H1 (cell line): ENCODE data around the gene THADA. TPM values are rescaled to one million over a fixed set of nuclear protein-coding genes. Genes with fewer than 3 reads are reported as not detected.

Source experiments
- CTCF ChIA-PET: fragments of 300-600 bp; sonication (Branson Sonifier 250); formaldehyde crosslinking; loops from one replicate; lab custom pipeline; 2021; ENCODE audit not compliant: partially characterized antibody; lab: Charles Lee
- POLR2A ChIA-PET: fragments of 300-600 bp; sonication (Branson Sonifier 250); formaldehyde crosslinking; loops from one replicate; lab custom pipeline; 2021; ENCODE audit warnings: inconsistent platforms; ENCODE audit not compliant: partially characterized antibody; lab: Charles Lee
- DNase-seq, 2 experiments: peaks; one replicate each; pipeline versions ENCODE4 v3.0.0 to v3.0.0-alpha.2; 2010 to 2022; ENCODE audit warnings: low spot score in 2 of 2, low read depth in 1 of 2, mixed read lengths in 1 of 2
- FAIRE-seq: peaks from 2 replicates; lab custom pipeline; 2011; peaks lifted over from hg19 to GRCh38; lab: Jason Lieb, UNC
- H2AFZ ChIP-seq: 2 replicates; pipeline ENCODE4 v1.8.1; 2012; ENCODE audit warnings: low read length, inconsistent platforms
- H2AK5ac ChIP-seq: 2 replicates; pipeline ENCODE4 v1.6.1; 2013; ENCODE audit warnings: low read depth, low read length
- H2BK120ac ChIP-seq: replicated peaks from 2 replicates; pipeline ENCODE3; 2013; ENCODE audit warnings: low read depth, low read length, inconsistent platforms
- H2BK12ac ChIP-seq: 2 replicates; pipeline ENCODE4 v1.6.1; 2013; ENCODE audit warnings: low read depth, low read length
- H2BK15ac ChIP-seq: 2 replicates; pipeline ENCODE4 v1.6.1; 2013; ENCODE audit warnings: low read length
- H2BK20ac ChIP-seq: 2 replicates; pipeline ENCODE4 v1.6.1; 2013; ENCODE audit warnings: low read length
- H2BK5ac ChIP-seq: 2 replicates; pipeline ENCODE4 v1.6.1; 2013; ENCODE audit warnings: low read depth, low read length
- H3K14ac ChIP-seq: 2 replicates; pipeline ENCODE4 v1.6.1; 2013; ENCODE audit warnings: inconsistent platforms; ENCODE audit not compliant: insufficient read length
- H3K18ac ChIP-seq: 2 replicates; pipeline ENCODE4 v1.6.1; 2013; ENCODE audit warnings: low read length; ENCODE audit errors: extremely low read depth
- H3K23ac ChIP-seq: 2 replicates; pipeline ENCODE4 v1.6.1; 2013; ENCODE audit warnings: inconsistent platforms; ENCODE audit not compliant: insufficient read length
- H3K23me2 ChIP-seq: 2 replicates; pipeline ENCODE4 v1.6.1; 2013; ENCODE audit warnings: low read depth, low read length
- H3K27ac ChIP-seq: 2 replicates; pipeline ENCODE4 v1.6.1; 2011; ENCODE audit warnings: low read depth, low read length, inconsistent platforms
- H3K27me3 ChIP-seq, 4 experiments: replicated peaks in 1 of 4; 1 replicate in 1 of 4; 2 replicates in 3 of 4; pipeline versions ENCODE4 v1.6.1 to v1.8.1; 2011 to 2013; ENCODE audit warnings: low read length in 3 of 4, mild to moderate bottlenecking in 3 of 4, inconsistent platforms in 2 of 4, mixed read lengths in 2 of 4, moderate library complexity in 1 of 4; ENCODE audit not compliant: control insufficient read depth in 3 of 4, insufficient read depth in 3 of 4; ENCODE audit errors: extremely low read depth in 1 of 4
- H3K36me3 ChIP-seq, 4 experiments: 2 replicates each; pipeline versions ENCODE4 v1.6.1 to v1.8.1; 2011 to 2013; ENCODE audit warnings: mild to moderate bottlenecking in 4 of 4, low read length in 3 of 4, moderate library complexity in 2 of 4, control low read depth in 1 of 4, inconsistent platforms in 1 of 4; ENCODE audit not compliant: insufficient read depth in 4 of 4, control insufficient read depth in 2 of 4
- H3K4ac ChIP-seq: replicated peaks from 2 replicates; pipeline ENCODE3; 2013; ENCODE audit warnings: low read length, low read depth, mixed read lengths, inconsistent platforms; ENCODE audit not compliant: insufficient read length
- H3K4me1 ChIP-seq, 4 experiments: replicated peaks in 1 of 4; 1 replicate in 1 of 4; 2 replicates in 3 of 4; pipeline versions ENCODE4 v1.6.1 to v1.8.1; 2011 to 2013; ENCODE audit warnings: low read length in 3 of 4, inconsistent platforms in 2 of 4, mixed read lengths in 1 of 4; ENCODE audit not compliant: insufficient read depth in 4 of 4, control insufficient read depth in 3 of 4
- H3K4me2 ChIP-seq, 2 experiments: 2 replicates each; pipeline versions ENCODE4 v1.6.1 to v1.8.1; 2011 to 2013; ENCODE audit warnings: low read depth in 2 of 2, low read length in 2 of 2, control low read depth in 1 of 2, inconsistent platforms in 1 of 2, mild to moderate bottlenecking in 1 of 2; ENCODE audit not compliant: insufficient read depth in 1 of 2
- H3K4me3 ChIP-seq, 4 experiments: fragments of 200-600, 300-600 bp in 1 of 4; sonication (generic), shearing (Covaris generic), sonication (Bioruptor Twin) in 1 of 4; 2 replicates each; pipeline versions ENCODE4 v1.5.1 to v1.8.1; 2011 to 2016; ENCODE audit warnings: low read length in 4 of 4, low read depth in 3 of 4, control low read depth in 2 of 4, inconsistent platforms in 2 of 4, mild to moderate bottlenecking in 2 of 4, mixed read lengths in 1 of 4, moderate library complexity in 1 of 4; ENCODE audit not compliant: insufficient read depth in 2 of 4; ENCODE audit errors: extremely low read depth in 1 of 4
- H3K56ac ChIP-seq: replicated peaks from 2 replicates; pipeline ENCODE3; 2013; ENCODE audit warnings: low read depth, mild to moderate bottlenecking, mixed read lengths, low read length, inconsistent platforms; ENCODE audit not compliant: insufficient read length
- H3K79me1 ChIP-seq: 2 replicates; pipeline ENCODE4 v1.6.1; 2013; ENCODE audit warnings: low read depth, low read length, control low read depth
- H3K79me2 ChIP-seq, 2 experiments: 2 replicates each; pipeline versions ENCODE4 v1.6.1 to v1.8.1; 2012 to 2013; ENCODE audit warnings: low read length in 2 of 2, mild to moderate bottlenecking in 2 of 2, inconsistent platforms in 1 of 2; ENCODE audit not compliant: insufficient read depth in 2 of 2, control insufficient read depth in 1 of 2
- H3K9ac ChIP-seq, 4 experiments: replicated peaks in 1 of 4; 1 replicate in 1 of 4; 2 replicates in 3 of 4; pipeline versions ENCODE4 v1.6.1 to v1.8.1; 2011 to 2013; ENCODE audit warnings: low read depth in 3 of 4, low read length in 3 of 4, control low read depth in 2 of 4, mild to moderate bottlenecking in 2 of 4, moderate library complexity in 2 of 4, inconsistent platforms in 1 of 4; ENCODE audit errors: extremely low read depth in 1 of 4
- H3K9me3 ChIP-seq, 2 experiments: 2 replicates each; pipeline versions ENCODE4 v1.6.1 to v1.8.1; 2012 to 2013; ENCODE audit warnings: mild to moderate bottlenecking in 2 of 2, moderate library complexity in 2 of 2, control low read depth in 1 of 2, inconsistent platforms in 1 of 2, low read depth in 1 of 2, low read length in 1 of 2, mixed read lengths in 1 of 2; ENCODE audit not compliant: insufficient read depth in 2 of 2
- H4K20me1 ChIP-seq, 2 experiments: replicated peaks in 1 of 2; 2 replicates each; pipeline versions ENCODE3 to v1.8.1; 2011 to 2013; ENCODE audit warnings: inconsistent platforms in 2 of 2, low read length in 2 of 2, mild to moderate bottlenecking in 1 of 2; ENCODE audit not compliant: insufficient read depth in 2 of 2, control insufficient read depth in 1 of 2
- H4K5ac ChIP-seq: 2 replicates; pipeline ENCODE4 v1.6.1; 2013; ENCODE audit warnings: low read length, low read depth, mixed read lengths, inconsistent platforms; ENCODE audit not compliant: insufficient read length
- H4K8ac ChIP-seq: 2 replicates; pipeline ENCODE4 v1.8.0; 2013; ENCODE audit warnings: mild to moderate bottlenecking, moderate library complexity, low read length, inconsistent platforms; ENCODE audit not compliant: insufficient read depth; ENCODE audit errors: extremely low read depth
- H4K91ac ChIP-seq: replicated peaks from 2 replicates; pipeline ENCODE3; 2013; ENCODE audit warnings: low read length, mixed read lengths, inconsistent platforms; ENCODE audit not compliant: insufficient read length
- ASH2L ChIP-seq: fragments of 200-600, 300-600 bp; sonication (generic); IDR thresholded peaks from one replicate; pipeline ENCODE4 v1.7.1; 2017; ENCODE audit warnings: low read length
- ATF2 ChIP-seq: IDR thresholded peaks from 2 replicates; pipeline ENCODE4 v1.6.1; 2012; ENCODE audit warnings: low read length, inconsistent platforms
- WGBS, 2 experiments: shearing (Covaris generic) in 1 of 2; methylation state at CpG; one replicate each; pipeline versions ENCODE4 v1.1.6 to v1.1.7; 2013 to 2015; ENCODE audit warnings: low lambda C conversion rate in 2 of 2, mixed read lengths in 2 of 2, inconsistent platforms in 1 of 2, low coverage in 1 of 2, missing lambda C conversion rate in 1 of 2; ENCODE audit not compliant: insufficient replicate concordance in 2 of 2, insufficient coverage in 1 of 2, insufficient read length in 1 of 2; ENCODE audit errors: extremely low coverage in 1 of 2, missing lambda C conversion rate in 1 of 2; 5-methylcytosine and 5-hydroxymethylcytosine counted together
- polyA plus RNA-seq, 7 experiments: library from polyadenylated mRNA; depleted of rRNA in 3 of 7; stranded (reverse) in 5 of 7; unstranded in 2 of 7; fragments of >200 nt in 5 of 7; fragments of 200-250 nt in 2 of 7; gene quantifications; 1 replicate in 5 of 7; 2 replicates in 1 of 7; 4 replicates in 1 of 7; pipeline versions ENCODE4 v1.2.1 to v1.2.3, GENCODE V29; 2011 to 2013; ENCODE audit warnings: missing spikeins in 2 of 7, mixed read lengths in 2 of 7
- total RNA-seq: library from RNA; stranded (reverse); fragmentation: NEBNext Ultra II Directional; extraction: Animal tissue kit (Norgen Biotek cat#: 25700); gene quantifications from 2 replicates; pipeline ENCODE4 v1.2.1, GENCODE V29; 2021

THADA gene
- total and polyA plus RNA-seq, 2 of the 8 experiments (the other 6 are each of a cell fraction or from before 2014, with no cell fraction given) = 22.4 to 26.8 TPM

GRCh38 chr2:43438342-43438741 lies 157.5 kb downstream of the THADA start:
- no peak overlapping the region for H3K4me2 ChIP-seq
- ChIA-PET CTCF (interaction anchor here (0.6 kb wide), 1 partner anchor 167 kb away, joined by 3 read pairs; no protein-coding TSS in a partner anchor), POLR2A (no interaction called here)
- no peaks in the 10 kb centered on the region for H3K79me1 ChIP-seq
- H3K79me2 ChIP-seq = no peaks in the 10 kb centered on the region
- no peak overlapping the region for H3K18ac ChIP-seq
- no peak overlapping the region for H2BK15ac ChIP-seq
- H3K4ac ChIP-seq = no peak overlapping the region
- H3K4me1 ChIP-seq = no peaks in the 10 kb centered on the region; a peak in 1 of 7 replicates
- no peaks in the 10 kb centered on the region for H3K27me3 ChIP-seq
- no peak overlapping the region for H2BK12ac ChIP-seq
- H3K56ac ChIP-seq = no peak overlapping the region
- H4K20me1 ChIP-seq = no peaks in the 10 kb centered on the region
- no peak overlapping the region for H2AFZ ChIP-seq
- H3K23ac ChIP-seq = no peak overlapping the region
- no peak overlapping the region for H3K9ac ChIP-seq
- no peaks in the 10 kb centered on the region for H3K9me3 ChIP-seq
- H3K36me3 ChIP-seq = no peaks in the 10 kb centered on the region
- no peak for TF ChIP-seq ASH2L
- TF ChIP-seq ATF2 = no peak
- no peak overlapping the region for H4K5ac ChIP-seq
- H2BK120ac ChIP-seq = no peak overlapping the region
- no peaks in the 10 kb centered on the region for H3K23me2 ChIP-seq
- no peak overlapping the region for H2AK5ac ChIP-seq
- FAIRE-seq (no peak), DNase-seq (no peak)
- H3K4me3 ChIP-seq = no peak overlapping the region
- no peak overlapping the region for H3K27ac ChIP-seq
- H4K91ac ChIP-seq = no peak overlapping the region
- H4K8ac ChIP-seq = no peak overlapping the region
- H2BK5ac ChIP-seq = no peak overlapping the region
- H2BK20ac ChIP-seq = no peak overlapping the region
- WGBS, 2 experiments = 97% methylated on average over 3 of the region's 3 CpGs; no CpG with 5 or more reads in 1 of the 2 experiments
- no peak overlapping the region for H3K14ac ChIP-seq
